ENCODE results near the gene SUSD6. TPM values are rescaled to one million over a fixed set of nuclear protein-coding genes. Genes with fewer than 3 reads are reported as not detected.

SUSD6 gene
- total RNA-seq, 2 experiments from 2014 or later, result 23.1 to 43.6 TPM

GRCh38 chr14:69712599-69713088 is 101.2 kb downstream of the SUSD6 start:
- Histone ChIP-seq H3K79me2 (ENCODE audit: insufficient read depth, low read depth, low read length) (peaks cover 20% of the 10 kb centered on the region; the same call in 1 of the 2 replicates), H3K4me3 (ENCODE audit: low read depth, low read length, poor library complexity, severe bottlenecking) (no peak overlapping the region), H3K4me1 (ENCODE audit: insufficient read depth, low read length, poor library complexity, severe bottlenecking) (peaks cover 23% of the 10 kb centered on the region), H4K20me1 (ENCODE audit: insufficient read depth, low read length) (peaks cover 20% of the 10 kb centered on the region), H3K36me3 (ENCODE audit: insufficient read depth, low read length) (peaks cover 74% of the 10 kb centered on the region), H3K9me2 (ENCODE audit: insufficient read depth, low read length) (no peaks in the 10 kb centered on the region), H3K27ac (ENCODE audit: low read depth, low read length, poor library complexity, severe bottlenecking) (no peak overlapping the region), H3K9me3 (ENCODE audit: low read length) (no peaks in the 10 kb centered on the region), H3K4me2 (ENCODE audit: low read length) (no peak overlapping the region), H2AFZ (ENCODE audit: low read length) (no peak overlapping the region)
- DNase-seq (ENCODE audit: low spot score), result no peak
- POLR2A ChIA-PET, result interaction anchor here (0.5 to 1.5 kb wide), 3 partner anchors 11 to 82 kb away, joined by 3 read pairs; no protein-coding TSS in a partner anchor
- no TSS peak for BruUV-seq (replicated peaks)
- intact Hi-C loops (cut with micrococcal nuclease; ENCODE audit: unreplicated experiment), result no loop called here
- CTCF ChIA-PET (ENCODE audit: unreplicated experiment), result interaction anchor here (0.6 to 0.8 kb wide), 3 partner anchors 62 to 133 kb away, joined by 3 read pairs; no protein-coding TSS in a partner anchor
- TF ChIP-seq EZH2phosphoT487 (IDR thresholded peaks at IDR 0.05; ENCODE audit: borderline replicate concordance, low read depth, low read length) (no peak), CTCF (conservative IDR thresholded peaks at IDR 0.05; ENCODE audit: low read length) (no peak)

GRCh38 chr14:69713209-69713781 is 101.9 kb downstream of the SUSD6 start:
- ChIA-PET POLR2A (interaction anchor here (0.5 to 1.0 kb wide), 4 partner anchors 12 to 137 kb away, joined by 3 to 5 read pairs (median 4); no protein-coding TSS in a partner anchor), CTCF (ENCODE audit: unreplicated experiment) (interaction anchor here (0.6 to 0.8 kb wide), 3 partner anchors 63 to 134 kb away, joined by 3 read pairs; no protein-coding TSS in a partner anchor)
- peaks cover 15% of the 10 kb centered on the region for H4K20me1 ChIP-seq (ENCODE audit: insufficient read depth, low read length)
- no peak for DNase-seq (ENCODE audit: low spot score)
- H3K4me1 ChIP-seq (ENCODE audit: insufficient read depth, low read length, poor library complexity, severe bottlenecking), result peaks cover 16% of the 10 kb centered on the region
- peaks cover 14% of the 10 kb centered on the region; the same call in 1 of the 2 replicates for H3K79me2 ChIP-seq (ENCODE audit: insufficient read depth, low read depth, low read length)
- no peak overlapping the region for H3K4me3 ChIP-seq (ENCODE audit: low read depth, low read length, poor library complexity, severe bottlenecking)
- H3K27ac ChIP-seq (ENCODE audit: low read depth, low read length, poor library complexity, severe bottlenecking), result no peak overlapping the region
- H3K9me3 ChIP-seq (ENCODE audit: low read length), result no peaks in the 10 kb centered on the region
- TF ChIP-seq EZH2phosphoT487 (IDR thresholded peaks at IDR 0.05; ENCODE audit: borderline replicate concordance, low read depth, low read length), result no peak
- TF ChIP-seq CTCF (conservative IDR thresholded peaks at IDR 0.05; ENCODE audit: low read length), result no peak
- no peak overlapping the region for H2AFZ ChIP-seq (ENCODE audit: low read length)
- intact Hi-C loops (cut with micrococcal nuclease; ENCODE audit: unreplicated experiment), result no loop called here
- H3K9me2 ChIP-seq (ENCODE audit: insufficient read depth, low read length), result no peaks in the 10 kb centered on the region
- peaks cover 68% of the 10 kb centered on the region for H3K36me3 ChIP-seq (ENCODE audit: insufficient read depth, low read length)
- BruUV-seq (replicated peaks), result no TSS peak
- no peak overlapping the region for H3K4me2 ChIP-seq (ENCODE audit: low read length)
